SHP77 treated with DMSO at 0.1 percent for 48 hours (cell line): ENCODE data around the gene ALK.

Experiments
- DNase-seq: peaks from one replicate; lab custom pipeline; 2025; lab: John Stamatoyannopoulos, UW

Gene ALK

GRCh38 chr2:29715655-29716054, 205.7 kb downstream of the ALK start:
- DNase-seq, result no peak

- DNase-seq, result no peak
Measured at GRCh38 chr2:29714333-29714732, 207.1 kb downstream of the ALK start.

- no peak for DNase-seq
Measured at GRCh38 chr2:29706171-29706720, 215.1 kb downstream of the ALK start.

- no peak for DNase-seq
Measured at GRCh38 chr2:29705616-29706015, 215.8 kb downstream of the ALK start.

GRCh38 chr2:29703336-29703735, 218.1 kb downstream of the ALK start:
- DNase-seq, result no peak

DNA sequence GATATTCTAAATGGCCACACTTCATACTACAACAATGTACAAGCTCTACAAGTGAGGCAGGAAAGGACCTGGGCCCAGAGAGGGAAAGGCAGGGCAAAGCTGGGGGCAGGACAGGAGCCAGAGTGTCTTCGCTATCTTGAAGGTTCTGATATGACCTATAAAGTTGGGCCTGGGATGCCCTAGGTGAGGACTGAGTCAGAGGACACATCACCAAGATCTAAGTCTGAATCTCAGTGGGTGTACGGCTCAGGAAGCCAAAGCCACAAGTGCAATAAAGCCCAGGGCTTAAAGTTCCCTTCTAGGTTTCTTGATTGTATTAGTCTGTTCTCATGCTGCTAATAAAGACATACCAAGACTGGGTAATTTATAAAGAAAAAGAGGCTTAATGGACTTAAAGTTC, 219.1 kb downstream of the ALK start:
- DNase-seq, result no peak

- no peak for DNase-seq
Measured at GRCh38 chr2:29700560-29700959, 220.8 kb downstream of the ALK start.

DNA sequence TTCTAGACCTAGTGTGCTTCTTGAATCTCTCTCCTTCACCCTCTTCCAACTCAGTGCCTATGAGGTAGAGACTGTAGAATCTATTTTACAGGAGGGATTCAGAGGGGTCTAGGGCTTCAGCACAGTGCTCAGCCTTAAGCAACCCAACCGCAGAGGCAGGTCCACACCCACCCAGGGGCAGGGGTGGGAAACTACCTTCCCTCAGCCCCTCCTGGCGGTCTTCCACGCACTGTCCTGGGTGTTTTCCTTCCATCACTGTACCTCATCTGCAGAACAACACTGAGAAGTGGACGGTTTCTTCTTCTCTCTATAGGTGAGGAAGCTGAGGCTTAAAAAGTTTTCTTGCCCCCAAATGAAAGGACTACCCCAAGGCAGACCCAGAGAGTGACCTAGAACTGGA, 222.3 kb downstream of the ALK start:
- no peak for DNase-seq

- DNase-seq, result no peak
Measured at GRCh38 chr2:29698216-29698615, 223.2 kb downstream of the ALK start.

DNA sequence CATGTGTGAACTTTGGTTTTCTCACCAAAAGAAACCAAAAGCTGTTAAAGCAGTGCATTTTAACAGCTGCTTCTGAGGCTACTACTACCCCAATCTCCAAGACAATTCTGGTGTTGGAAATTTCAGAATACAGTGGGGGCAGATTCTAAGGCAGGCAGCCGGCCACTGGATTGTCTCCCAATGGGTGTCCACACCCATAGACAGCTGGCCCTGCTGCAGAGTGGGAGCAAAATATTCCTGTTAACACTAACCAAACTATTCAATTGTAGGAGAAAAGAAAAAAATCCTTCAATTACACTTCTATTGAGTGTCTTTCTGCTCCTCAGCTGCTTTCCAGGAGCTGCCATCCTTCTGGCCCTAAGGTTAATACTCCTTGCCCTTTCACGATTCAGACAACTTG, 223.7 kb downstream of the ALK start:
- DNase-seq, result no peak

DNA sequence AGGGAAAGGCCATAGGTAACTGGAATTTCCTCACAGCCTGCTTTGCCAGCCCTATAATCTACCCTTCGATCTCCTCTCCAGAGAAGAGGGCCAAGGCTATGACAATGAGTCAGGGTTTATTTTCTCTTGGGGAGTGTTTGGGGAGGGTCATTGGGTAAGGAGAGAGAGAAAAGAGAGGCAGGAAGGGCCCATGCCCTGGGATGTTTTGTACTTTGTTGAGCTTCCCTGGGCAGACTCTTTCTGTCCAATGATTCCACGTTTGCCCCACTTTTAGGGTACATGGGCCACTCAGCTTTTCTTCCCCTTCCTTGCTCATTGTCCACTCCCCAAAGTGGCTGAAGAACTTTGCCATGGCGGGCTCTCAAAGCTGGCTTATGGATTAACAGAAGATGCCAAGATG, 224.2 kb downstream of the ALK start:
- DNase-seq, result no peak

GRCh38 chr2:29694741-29695140, 226.6 kb downstream of the ALK start:
- DNase-seq, result no peak

DNA sequence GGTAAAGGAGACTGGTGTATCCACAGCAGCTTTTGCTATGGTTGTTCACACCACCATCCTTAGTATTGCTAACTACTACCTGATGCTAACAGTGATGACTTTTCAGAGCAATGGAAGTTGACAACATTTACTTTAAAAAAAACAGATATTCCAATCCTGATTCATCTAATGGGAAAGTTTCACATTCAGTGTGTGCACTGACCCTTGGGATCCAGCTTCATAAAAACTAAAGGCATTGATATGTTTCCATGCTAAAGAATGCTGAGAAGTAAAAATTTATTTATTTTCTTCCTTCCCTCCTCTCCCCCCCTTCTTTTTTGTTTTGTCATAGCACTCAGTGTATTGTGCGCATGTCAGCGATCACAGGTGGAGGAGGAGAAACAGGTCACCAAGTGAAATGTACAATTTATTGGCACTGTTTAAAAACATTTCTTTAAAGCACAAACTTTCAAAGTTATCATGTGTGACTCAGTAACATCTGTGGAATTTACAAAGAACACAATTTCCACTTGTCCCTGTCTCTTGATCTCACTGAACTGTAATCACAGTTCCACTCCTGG, 229.9 kb downstream of the ALK start:
- DNase-seq, result no peak

GRCh38 chr2:29689666-29690065, 231.7 kb downstream of the ALK start:
- no peak for DNase-seq

GRCh38 chr2:29688429-29688828, 233.0 kb downstream of the ALK start:
- DNase-seq, result no peak

- no peak for DNase-seq
Measured at GRCh38 chr2:29687121-29687520, 234.3 kb downstream of the ALK start.

DNA sequence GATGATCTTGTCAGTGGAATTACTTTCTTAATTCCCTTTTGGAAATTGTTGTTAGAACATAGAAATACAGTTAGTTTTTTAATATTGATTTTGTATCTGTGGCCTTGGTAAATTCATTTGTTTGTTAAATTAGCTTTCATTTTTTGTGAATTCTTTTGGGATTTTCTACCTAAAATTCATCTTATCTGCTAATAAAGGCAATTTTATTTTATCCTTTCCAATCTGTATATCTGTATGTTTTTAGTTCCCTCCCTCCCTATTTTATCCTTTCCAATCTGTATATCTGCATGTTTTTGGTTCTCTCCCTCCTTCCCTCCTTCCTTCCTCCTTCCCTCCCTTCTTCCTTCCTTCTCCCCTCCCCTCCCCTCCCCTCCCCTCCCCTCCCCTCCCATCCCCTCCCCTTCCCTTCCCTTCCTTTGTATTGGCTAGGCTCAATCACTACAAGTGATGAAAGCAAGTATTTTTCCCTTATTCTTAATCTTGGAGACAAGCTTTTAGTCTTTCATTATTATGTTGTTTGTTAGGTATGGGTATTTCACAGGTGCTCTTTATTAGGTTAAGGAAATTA, 244.4 kb downstream of the ALK start:
- DNase-seq, result no peak

- no peak for DNase-seq
Measured at GRCh38 chr2:29664578-29664977, 256.8 kb downstream of the ALK start.

- no peak for DNase-seq
Measured at GRCh38 chr2:29663268-29663667, 258.1 kb downstream of the ALK start.

DNA sequence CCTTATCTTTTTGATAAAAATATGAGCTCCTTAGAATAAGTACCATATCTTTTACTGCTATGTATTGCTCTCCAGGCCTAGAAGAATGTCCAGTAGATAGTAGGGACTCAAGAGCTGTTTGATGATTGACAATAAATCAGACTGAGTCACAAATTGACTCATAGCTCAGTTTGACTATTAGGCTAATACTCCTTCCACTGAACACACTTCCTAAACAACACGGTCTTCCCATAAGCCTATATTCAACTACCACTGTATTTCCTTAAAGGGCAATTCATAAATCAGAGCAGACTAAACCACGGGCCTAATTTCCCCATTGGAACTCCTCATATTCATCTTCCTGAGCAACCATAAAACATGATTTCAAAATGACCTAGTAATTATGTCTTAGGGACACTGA, 258.5 kb downstream of the ALK start:
- no peak for DNase-seq

- DNase-seq, result no peak
Measured at GRCh38 chr2:29660201-29660600, 261.2 kb downstream of the ALK start.

- DNase-seq, result no peak
Measured at GRCh38 chr2:29659178-29659577, 262.2 kb downstream of the ALK start.

DNA sequence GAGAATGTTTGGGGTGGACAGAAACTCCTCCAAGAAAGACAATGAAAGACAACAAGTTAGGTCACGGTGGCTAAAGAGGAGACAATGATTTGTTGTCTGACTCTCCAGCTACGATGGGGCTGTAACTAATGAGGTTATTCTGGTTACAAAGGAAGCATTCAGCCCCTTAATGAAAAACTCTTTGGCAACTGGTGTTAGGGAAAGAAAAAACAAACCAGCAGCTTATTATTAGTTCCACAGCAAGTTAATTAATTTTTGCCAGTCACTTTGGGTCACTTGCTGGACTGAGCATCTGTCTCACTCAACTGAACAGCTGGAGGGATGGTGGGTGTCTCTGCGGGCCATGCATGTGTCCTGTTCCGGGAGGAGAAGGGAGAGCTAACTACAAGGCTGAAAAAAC, 263.7 kb downstream of the ALK start:
- no peak for DNase-seq

- DNase-seq, result no peak
Measured at GRCh38 chr2:29655391-29656086, 265.8 kb downstream of the ALK start.
